Medulla oblongata (tissue), 1 donor: ENCODE data around the gene BPIFB3.

Experiments
- DNase-seq: peaks from one replicate; pipeline ENCODE4 v3.0.0-alpha.2; 2015; ENCODE audit errors: extremely low spot score

BPIFB3 gene

GRCh38 chr20:33015700-33016580 is 37.8 kb upstream of the BPIFB3 start:
- DNase-seq = no peak

GRCh38 chr20:33016581-33017109 is 37.1 kb upstream of the BPIFB3 start:
- DNase-seq = no peak

- no peak for DNase-seq
Measured at GRCh38 chr20:33017542-33017941, 36.2 kb upstream of the BPIFB3 start.

- DNase-seq = no peak
Measured at GRCh38 chr20:33018169-33018931, 35.4 kb upstream of the BPIFB3 start.

- DNase-seq = no peak
Measured at GRCh38 chr20:33019465-33020277, 34.0 kb upstream of the BPIFB3 start.

GRCh38 chr20:33020278-33021161 is 33.2 kb upstream of the BPIFB3 start:
- DNase-seq = no peak

GRCh38 chr20:33021879-33022278 is 31.8 kb upstream of the BPIFB3 start:
- no peak for DNase-seq

GRCh38 chr20:33022289-33022688 is 31.4 kb upstream of the BPIFB3 start:
- no peak for DNase-seq

GRCh38 chr20:33022694-33023438 is 30.8 kb upstream of the BPIFB3 start:
- DNase-seq = no peak

- DNase-seq = no peak
Measured at GRCh38 chr20:33023439-33024242, 30.1 kb upstream of the BPIFB3 start.

- DNase-seq = no peak
Measured at GRCh38 chr20:33024243-33024560, 29.5 kb upstream of the BPIFB3 start.

GRCh38 chr20:33024609-33025317 is 28.9 kb upstream of the BPIFB3 start:
- no peak for DNase-seq

- DNase-seq = no peak
Measured at GRCh38 chr20:33025318-33025876, 28.3 kb upstream of the BPIFB3 start.

- DNase-seq = no peak
Measured at GRCh38 chr20:33026072-33026778, 27.5 kb upstream of the BPIFB3 start.

GRCh38 chr20:33026779-33027759 is 26.6 kb upstream of the BPIFB3 start:
- no peak for DNase-seq
